VCaP (cell line): ENCODE data around the gene MRPL47.

Source experiments
- H3K27ac ChIP-seq: fragments of 450-650 bp; 2 replicates; pipeline ENCODE4 v1.5.1; 2017
- TF ChIP-seq, protein P1 (sequence below): fragments of 450-650 bp; conservative IDR thresholded peaks from 2 replicates; pipeline ENCODE4 v1.5.1; 2017; ENCODE audit warnings: mild to moderate bottlenecking, moderate library complexity

Gene MRPL47

DNA sequence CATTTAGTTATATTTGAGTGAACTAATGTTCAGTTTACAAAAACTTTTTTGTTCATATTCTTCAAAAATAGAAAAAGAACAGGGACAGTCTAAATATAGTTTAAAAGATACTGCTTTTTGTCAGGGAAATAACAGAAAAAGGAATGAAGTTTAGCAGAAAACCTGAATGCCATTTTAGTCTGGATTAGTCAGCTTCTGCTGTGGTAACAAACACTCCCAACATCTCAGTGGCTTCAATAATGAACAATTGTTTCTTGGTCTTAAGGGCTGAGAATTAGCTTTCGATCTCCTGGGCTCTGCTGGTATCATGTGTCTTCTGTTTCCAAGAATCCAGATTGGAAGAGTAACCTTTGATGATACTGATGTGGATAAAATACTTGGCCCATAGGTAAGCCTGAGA lies 36.0 kb upstream of the MRPL47 start:
- no peak overlapping the region for H3K27ac ChIP-seq
- TF ChIP-seq, protein P1, sequence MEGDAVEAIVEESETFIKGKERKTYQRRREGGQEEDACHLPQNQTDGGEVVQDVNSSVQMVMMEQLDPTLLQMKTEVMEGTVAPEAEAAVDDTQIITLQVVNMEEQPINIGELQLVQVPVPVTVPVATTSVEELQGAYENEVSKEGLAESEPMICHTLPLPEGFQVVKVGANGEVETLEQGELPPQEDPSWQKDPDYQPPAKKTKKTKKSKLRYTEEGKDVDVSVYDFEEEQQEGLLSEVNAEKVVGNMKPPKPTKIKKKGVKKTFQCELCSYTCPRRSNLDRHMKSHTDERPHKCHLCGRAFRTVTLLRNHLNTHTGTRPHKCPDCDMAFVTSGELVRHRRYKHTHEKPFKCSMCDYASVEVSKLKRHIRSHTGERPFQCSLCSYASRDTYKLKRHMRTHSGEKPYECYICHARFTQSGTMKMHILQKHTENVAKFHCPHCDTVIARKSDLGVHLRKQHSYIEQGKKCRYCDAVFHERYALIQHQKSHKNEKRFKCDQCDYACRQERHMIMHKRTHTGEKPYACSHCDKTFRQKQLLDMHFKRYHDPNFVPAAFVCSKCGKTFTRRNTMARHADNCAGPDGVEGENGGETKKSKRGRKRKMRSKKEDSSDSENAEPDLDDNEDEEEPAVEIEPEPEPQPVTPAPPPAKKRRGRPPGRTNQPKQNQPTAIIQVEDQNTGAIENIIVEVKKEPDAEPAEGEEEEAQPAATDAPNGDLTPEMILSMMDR: no peak

DNA sequence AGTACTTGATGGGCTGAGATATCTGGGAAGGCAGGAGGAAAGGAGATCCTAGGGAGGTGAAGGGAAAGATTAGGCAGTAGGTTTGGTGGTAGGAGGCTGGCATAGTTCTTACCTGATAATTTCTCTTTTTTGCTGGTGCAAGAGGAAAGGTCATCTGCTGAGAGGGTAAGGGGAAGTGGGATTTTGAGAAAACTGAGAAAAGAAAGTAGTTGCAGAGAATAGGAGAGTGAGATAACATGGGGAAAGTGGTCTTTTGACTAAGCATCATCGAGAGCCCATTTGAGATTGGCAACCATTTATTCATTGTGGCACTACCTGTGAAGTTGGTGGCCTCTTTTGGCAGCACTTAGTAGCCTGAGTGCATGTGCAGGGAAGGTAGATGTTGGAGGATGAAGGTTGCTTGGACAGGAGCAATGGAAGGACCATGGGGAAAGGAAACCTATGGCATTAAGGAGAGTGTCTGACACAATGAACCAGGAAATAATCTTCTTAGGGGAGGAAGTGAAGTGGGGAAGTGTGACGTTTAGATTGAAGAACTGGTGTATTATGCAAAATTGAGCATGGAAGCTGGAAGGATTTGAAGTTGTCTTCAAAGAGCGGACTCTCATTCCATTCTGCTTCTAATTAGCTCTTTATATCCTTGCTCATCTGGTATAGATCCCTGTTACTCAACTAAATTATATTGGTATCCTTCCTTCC lies 26.5 kb upstream of the MRPL47 start:
- TF ChIP-seq, protein P1: no peak
- no peak overlapping the region for H3K27ac ChIP-seq

DNA sequence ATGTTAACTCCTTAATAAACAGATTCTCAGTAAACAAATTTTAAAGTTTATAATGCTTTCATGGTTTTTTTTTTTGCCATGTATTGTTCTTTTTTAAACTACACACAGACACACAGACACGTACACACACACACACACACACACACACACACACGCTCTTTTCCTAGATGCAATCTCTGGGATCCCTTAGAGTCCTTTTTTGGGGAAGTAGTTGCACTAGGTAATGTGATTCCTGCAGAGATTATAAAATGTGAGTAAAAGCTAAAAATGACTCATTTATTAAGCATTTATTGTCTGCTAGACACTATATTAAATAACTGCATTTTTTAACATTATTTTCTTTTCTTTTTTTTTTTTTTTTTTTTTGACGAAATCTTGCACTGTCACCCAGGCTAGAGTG lies 20.0 kb upstream of the MRPL47 start:
- TF ChIP-seq, protein P1: no peak
- no peak overlapping the region for H3K27ac ChIP-seq

DNA sequence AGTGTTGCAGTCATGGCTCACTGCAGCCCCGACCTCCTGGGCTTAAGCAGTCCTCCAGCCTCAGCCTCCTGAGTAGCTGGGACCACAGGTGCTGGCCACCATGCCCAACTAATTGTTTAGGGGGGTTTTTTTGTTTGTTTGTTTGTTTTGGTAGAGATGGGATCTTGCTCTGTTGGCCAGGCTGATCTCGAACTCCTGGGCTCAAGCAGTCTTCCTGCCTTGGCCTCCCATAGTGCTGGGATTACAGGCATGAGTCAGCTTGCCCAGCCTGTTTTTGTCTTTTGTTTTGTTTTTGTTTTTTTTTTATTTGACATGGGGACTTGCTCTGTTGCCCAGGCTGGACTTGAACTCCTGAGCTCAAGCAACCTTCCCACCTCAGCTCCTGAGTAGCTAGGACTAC lies 17.6 kb upstream of the MRPL47 start:
- no peak overlapping the region for H3K27ac ChIP-seq
- TF ChIP-seq, protein P1: no peak

DNA sequence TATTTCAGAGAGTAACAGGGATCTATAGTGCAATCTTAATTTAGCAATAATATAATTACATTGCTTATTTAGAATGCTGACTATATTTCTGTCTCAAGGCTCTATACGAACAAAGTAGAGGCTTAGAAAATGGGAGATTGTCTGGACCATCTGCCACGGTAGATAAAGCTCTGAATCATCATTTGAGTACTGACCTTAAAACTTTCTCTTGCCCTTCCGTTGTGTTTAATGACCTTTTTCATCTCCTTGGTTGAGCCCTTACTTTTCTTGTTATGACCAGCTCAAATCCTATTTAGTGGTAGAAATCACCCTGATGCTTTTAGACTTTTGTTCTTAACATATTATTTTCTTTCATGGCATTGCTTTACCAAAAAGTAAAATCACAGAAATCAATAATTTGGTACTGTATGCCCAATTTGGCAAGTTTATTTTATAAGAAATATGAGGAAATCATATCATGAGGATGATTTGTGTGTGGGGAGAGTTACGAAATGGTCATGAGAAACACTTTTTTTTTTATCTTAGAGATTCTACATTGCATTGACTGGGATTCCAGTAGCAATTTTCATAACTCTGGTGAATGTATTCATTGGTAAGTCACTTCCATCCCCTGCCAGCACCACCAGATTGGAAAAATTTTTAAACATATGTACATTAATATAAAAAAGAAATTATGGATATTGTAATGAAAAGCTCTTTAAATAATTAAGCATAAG lies 11.2 kb upstream of the MRPL47 start:
- no peak overlapping the region for H3K27ac ChIP-seq
- TF ChIP-seq, protein P1: no peak

DNA sequence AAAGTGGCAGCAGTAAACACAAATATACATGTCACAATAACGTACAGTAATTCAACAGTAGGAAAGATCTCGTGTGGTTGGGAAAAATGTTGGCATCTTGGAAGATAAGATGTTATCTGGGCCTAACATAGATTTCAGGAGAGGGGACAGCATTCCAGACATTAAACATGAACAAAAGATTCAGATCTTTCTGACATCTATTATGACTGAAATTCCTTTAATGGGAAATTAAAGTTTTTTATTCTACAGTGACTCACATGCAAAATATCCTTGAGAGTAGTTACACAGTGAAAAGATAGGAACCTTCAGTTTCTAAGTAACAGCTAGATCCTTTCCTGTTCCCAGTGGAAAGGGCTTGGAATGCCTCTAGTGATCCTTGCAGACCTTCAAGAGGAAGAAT lies 9.4 kb upstream of the MRPL47 start:
- TF ChIP-seq, protein P1: no peak
- H3K27ac ChIP-seq: no peak overlapping the region

DNA sequence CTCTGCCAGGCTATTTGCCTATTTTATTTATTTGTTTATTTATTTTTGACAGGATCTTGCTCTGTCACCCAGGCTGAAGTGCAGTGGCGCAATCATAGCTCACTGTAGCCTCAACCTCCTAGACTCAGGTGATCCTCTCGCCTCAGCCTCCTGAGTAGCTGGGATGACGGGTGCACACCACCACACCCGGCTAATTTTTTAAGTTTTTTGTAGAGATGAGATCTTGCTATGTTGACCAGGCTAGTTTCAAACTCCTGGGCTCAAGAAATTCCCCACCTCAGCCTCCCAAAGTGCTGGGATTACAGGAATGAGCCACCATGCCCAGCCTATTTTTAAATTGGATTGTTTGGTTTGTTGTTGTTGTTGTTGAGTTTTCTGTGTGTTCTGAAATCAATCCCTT lies 5.6 kb upstream of the MRPL47 start:
- no peak overlapping the region for H3K27ac ChIP-seq
- TF ChIP-seq, protein P1: no peak
